LNCAP (cell line): Measurements from ENCODE around the gene SLC2A4.

ENCODE experiments used
- TF ChIP-seq, protein P1 (sequence below): fragments of 450-650 bp; IDR thresholded peaks from 2 replicates; pipeline ENCODE4 v1.5.1; 2017; ENCODE audit warnings: mild to moderate bottlenecking

The SLC2A4 gene

DNA sequence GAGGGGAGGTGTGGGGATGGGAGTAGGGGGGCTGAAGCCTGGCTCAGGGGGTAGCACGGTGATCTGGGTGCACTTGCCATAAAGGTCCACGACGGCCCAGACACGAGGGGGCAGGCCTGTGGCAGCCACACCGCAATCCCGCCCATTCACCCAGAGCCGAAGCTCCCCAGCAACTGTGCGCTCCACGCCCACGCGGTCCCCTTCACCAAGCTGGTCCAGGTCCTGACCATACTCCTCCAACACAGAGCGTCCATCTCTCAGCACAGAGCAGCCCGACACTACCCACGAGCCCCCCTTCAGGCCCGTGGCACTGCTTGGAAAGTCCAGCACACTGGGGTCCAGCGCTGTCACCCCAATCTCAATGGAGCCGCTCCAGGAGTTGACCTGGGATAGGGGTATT is 46.0 kb downstream of the SLC2A4 start:
- TF ChIP-seq, protein P1, sequence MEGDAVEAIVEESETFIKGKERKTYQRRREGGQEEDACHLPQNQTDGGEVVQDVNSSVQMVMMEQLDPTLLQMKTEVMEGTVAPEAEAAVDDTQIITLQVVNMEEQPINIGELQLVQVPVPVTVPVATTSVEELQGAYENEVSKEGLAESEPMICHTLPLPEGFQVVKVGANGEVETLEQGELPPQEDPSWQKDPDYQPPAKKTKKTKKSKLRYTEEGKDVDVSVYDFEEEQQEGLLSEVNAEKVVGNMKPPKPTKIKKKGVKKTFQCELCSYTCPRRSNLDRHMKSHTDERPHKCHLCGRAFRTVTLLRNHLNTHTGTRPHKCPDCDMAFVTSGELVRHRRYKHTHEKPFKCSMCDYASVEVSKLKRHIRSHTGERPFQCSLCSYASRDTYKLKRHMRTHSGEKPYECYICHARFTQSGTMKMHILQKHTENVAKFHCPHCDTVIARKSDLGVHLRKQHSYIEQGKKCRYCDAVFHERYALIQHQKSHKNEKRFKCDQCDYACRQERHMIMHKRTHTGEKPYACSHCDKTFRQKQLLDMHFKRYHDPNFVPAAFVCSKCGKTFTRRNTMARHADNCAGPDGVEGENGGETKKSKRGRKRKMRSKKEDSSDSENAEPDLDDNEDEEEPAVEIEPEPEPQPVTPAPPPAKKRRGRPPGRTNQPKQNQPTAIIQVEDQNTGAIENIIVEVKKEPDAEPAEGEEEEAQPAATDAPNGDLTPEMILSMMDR: no peak

DNA sequence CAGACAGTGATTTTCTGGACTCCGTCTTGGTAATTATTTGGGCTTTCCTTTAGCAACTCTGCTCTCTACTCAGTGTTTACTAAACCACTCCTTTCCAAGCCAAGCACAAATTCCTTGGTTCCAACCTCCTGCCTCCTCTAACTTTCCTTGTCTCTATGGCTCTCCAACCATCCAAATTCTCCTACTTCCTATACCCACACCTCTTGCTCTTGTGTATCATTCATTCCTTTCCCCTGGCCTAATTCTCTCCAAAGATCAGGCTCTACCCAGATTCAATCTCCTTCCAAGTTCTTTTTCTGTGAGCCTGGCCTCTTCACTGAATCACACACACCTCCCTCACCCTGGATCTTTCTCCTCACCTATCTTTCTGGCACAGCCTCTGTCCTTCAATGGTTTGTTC is 46.5 kb downstream of the SLC2A4 start:
- TF ChIP-seq, protein P1: no peak

DNA sequence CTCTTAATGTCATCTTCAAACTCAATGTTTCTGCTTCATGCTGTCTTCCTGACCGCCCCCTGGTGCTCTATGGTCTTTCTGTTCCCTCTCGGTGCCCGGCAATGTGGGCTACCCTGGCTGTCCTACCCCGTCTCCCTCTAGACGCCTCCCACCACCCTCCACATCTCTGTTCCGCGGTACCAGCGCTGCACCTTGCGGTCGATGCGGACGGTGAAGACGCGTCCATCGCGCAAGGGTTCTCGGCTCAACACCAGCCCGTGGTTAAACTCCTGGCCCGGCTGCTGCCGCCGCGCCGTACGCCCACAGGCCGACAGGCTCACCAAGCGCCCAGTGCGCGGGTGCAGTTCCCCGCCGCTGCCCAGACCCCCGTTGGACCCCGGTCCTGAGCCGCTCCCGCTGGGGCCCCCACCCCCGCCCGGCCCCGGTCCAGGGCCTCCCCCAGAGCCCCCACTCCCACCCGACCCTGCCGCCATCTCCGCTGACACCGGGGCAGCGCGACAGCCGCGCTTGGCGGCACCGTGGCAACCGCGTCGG is 47.4 kb downstream of the SLC2A4 start, which contains the start of gene NEURL4:
Gene NEURL4 (minus strand): TSS at position 496 of the 534 bp plus-strand sequence. CDS start 23 bp downstream, at position 473.
- TF ChIP-seq, protein P1: no peak

- TF ChIP-seq, protein P1: no peak
Measured at GRCh38 chr17:7329374-7329996, 48.0 kb downstream of the SLC2A4 start.

- TF ChIP-seq, protein P1: no peak
Measured at GRCh38 chr17:7329997-7330637, 48.6 kb downstream of the SLC2A4 start.

GRCh38 chr17:7330638-7331015 is 49.1 kb downstream of the SLC2A4 start:
- TF ChIP-seq, protein P1: no peak

DNA sequence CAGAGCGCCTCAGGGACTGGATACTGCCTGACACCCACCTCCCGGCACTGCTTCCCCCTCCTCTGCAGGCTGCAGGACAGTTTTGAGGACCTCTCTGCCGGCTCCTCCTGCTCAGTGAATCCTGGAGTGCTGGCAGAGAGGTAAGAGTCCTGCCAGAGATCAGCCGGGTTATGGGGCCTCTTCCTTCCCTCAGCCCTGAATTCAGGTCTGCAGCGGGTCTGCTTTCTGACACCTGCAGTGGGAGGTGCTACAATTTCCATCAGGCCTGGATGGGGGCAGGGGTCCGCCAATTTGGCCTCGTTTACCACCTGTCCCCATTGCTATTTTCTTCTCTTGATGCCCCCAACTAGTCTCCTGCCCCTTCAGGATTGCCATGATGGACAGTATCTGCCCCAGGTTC is 50.6 kb downstream of the SLC2A4 start:
- TF ChIP-seq, protein P1: no peak
